OCI-LY3 (cell line): Measurements from ENCODE around the gene KCMF1.

ENCODE experiments used
- H2AFZ ChIP-seq: fragments of 200-600, 300-600 bp; shearing (Covaris generic); 2 replicates; pipeline ENCODE4 v1.6.0; 2014; ENCODE audit warnings: antibody characterized with exemption, low read depth, low read length
- H3K27ac ChIP-seq: fragments of 200-600, 300-600 bp; sonication (generic); 2 replicates; pipeline ENCODE4 v1.5.1; 2014; ENCODE audit warnings: mild to moderate bottlenecking, low read length, moderate library complexity, mixed read lengths
- H3K27me3 ChIP-seq: fragments of 200-600, 300-600 bp; sonication (generic); 2 replicates; pipeline ENCODE4 v1.6.1; 2014; ENCODE audit warnings: low read depth, low read length, mixed read lengths
- H3K36me3 ChIP-seq: fragments of 200-600, 300-600 bp; sonication (generic); replicated peaks from 2 replicates; pipeline ENCODE3; 2014; ENCODE audit warnings: low read depth, low read length, mixed read lengths
- H3K4me1 ChIP-seq: fragments of 300-600, 200-600 bp; sonication (generic); 2 replicates; pipeline ENCODE4 v1.6.1; 2014; ENCODE audit warnings: low read length, mixed read lengths
- H3K4me2 ChIP-seq: fragments of 200-600, 300-600 bp; sonication (generic); 2 replicates; pipeline ENCODE4 v1.6.1; 2014; ENCODE audit warnings: low read length, mixed read lengths
- H3K4me3 ChIP-seq: fragments of 300-600, 200-600 bp; sonication (generic); 2 replicates; pipeline ENCODE4 v1.5.1; 2014; ENCODE audit warnings: antibody characterized with exemption, mild to moderate bottlenecking, low read length, moderate library complexity
- H3K79me2 ChIP-seq: fragments of 300-600, 200-600 bp; shearing (Covaris generic); 2 replicates; pipeline ENCODE4 v1.6.1; 2014; ENCODE audit warnings: mild to moderate bottlenecking, low read length, mixed read lengths
- H3K9ac ChIP-seq: fragments of 300-600, 200-600 bp; shearing (Covaris generic); 2 replicates; pipeline ENCODE4 v1.6.0; 2014; ENCODE audit warnings: mild to moderate bottlenecking, low read length, moderate library complexity
- H3K9me3 ChIP-seq: fragments of 200-600, 300-600 bp; shearing (Covaris generic); 2 replicates; pipeline ENCODE4 v1.6.1; 2014; ENCODE audit warnings: low read length, mixed read lengths; ENCODE audit not compliant: insufficient read depth
- H4K20me1 ChIP-seq: fragments of 200-600, 300-600 bp; sonication (generic); 2 replicates; pipeline ENCODE4 v1.6.1; 2016; ENCODE audit warnings: low read length, mixed read lengths; ENCODE audit not compliant: insufficient read depth
- CTCF ChIP-seq: fragments of 200-600, 300-600 bp; sonication (generic); IDR thresholded peaks from 2 replicates; pipeline ENCODE4 v1.5.1; 2014; ENCODE audit warnings: antibody characterized with exemption, low read length, low read depth
- EZH2phosphoT487 ChIP-seq: fragments of 200-600 bp; shearing (Covaris generic); IDR thresholded peaks from 2 replicates; pipeline ENCODE4 v1.6.1; 2018; ENCODE audit warnings: antibody characterized with exemption, mixed run types, low read depth

KCMF1 gene

DNA sequence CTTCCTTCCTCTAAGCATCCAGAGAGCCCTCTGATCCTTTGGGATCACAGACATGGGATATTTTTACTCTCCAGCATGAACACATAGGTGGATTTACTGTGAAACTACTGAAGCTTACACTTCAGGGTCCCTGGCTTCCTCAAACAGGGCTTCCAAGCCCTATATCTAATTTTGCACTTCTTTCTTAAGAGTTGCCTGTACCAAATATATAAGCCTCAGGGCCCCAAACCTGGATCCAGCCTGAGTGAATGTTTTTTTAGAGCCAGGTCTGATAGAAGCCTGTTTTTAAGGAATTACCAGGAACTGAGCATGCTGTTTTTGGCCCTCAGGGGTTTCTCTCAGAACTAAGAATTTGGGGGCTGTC, 13.2 kb upstream of the KCMF1 start:
- no peaks in the 10 kb centered on the region for H3K27me3 ChIP-seq
- H3K36me3 ChIP-seq: peaks cover 8% of the 10 kb centered on the region
- H3K27ac ChIP-seq: peak overlapping the region; percentile 16; the same call in 1 of the 2 replicates
- no peaks in the 10 kb centered on the region for H4K20me1 ChIP-seq
- H3K9me3 ChIP-seq: no peaks in the 10 kb centered on the region
- H3K79me2 ChIP-seq: no peaks in the 10 kb centered on the region
- no peak overlapping the region for H3K9ac ChIP-seq
- TF ChIP-seq CTCF (no peak), EZH2phosphoT487 (no peak)
- no peak overlapping the region for H3K4me3 ChIP-seq
- no peak overlapping the region for H2AFZ ChIP-seq
- H3K4me1 ChIP-seq: peaks cover 30% of the 10 kb centered on the region
- H3K4me2 ChIP-seq: no peak overlapping the region

- Histone ChIP-seq H3K4me1 (peaks cover 32% of the 10 kb centered on the region), H3K36me3 (peaks cover 13% of the 10 kb centered on the region), H3K9ac (no peak overlapping the region), H3K4me3 (no peak overlapping the region), H2AFZ (no peak overlapping the region), H3K4me2 (no peak overlapping the region), H4K20me1 (no peaks in the 10 kb centered on the region), H3K9me3 (no peaks in the 10 kb centered on the region), H3K79me2 (no peaks in the 10 kb centered on the region), H3K27me3 (no peaks in the 10 kb centered on the region), H3K27ac (peak overlapping the region; percentile 16; the same call in 1 of the 2 replicates)
- TF ChIP-seq CTCF (no peak), EZH2phosphoT487 (no peak)
Measured at GRCh38 chr2:84958135-84959059, 12.6 kb upstream of the KCMF1 start.

DNA sequence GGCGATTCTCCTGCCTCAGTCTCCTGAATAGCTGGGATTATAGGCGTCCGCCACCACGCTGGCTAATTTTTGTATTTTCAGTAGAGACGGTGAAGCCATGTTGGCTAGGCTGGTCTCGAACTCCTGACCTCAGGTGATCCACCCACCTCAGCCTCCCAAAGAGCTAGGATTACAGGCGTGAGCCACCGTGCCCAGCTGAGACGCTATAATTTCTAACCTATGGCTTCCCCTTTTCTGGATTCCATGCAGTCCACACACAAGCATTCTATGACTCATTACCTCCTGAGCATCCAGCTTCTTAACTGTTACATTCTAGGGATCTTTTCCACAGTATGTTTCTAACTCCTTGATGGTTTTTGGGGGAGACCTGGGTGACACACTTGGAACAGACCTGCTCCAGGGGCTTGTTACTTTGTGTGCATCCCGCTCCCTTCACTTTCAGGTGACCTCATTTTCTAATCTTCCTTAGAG, 11.8 kb upstream of the KCMF1 start:
- no peak overlapping the region for H3K9ac ChIP-seq
- no peaks in the 10 kb centered on the region for H3K9me3 ChIP-seq
- H4K20me1 ChIP-seq: peaks cover 5% of the 10 kb centered on the region; the same call in 1 of the 2 replicates
- no peak overlapping the region for H3K27ac ChIP-seq
- H3K4me1 ChIP-seq: peaks cover 39% of the 10 kb centered on the region
- H2AFZ ChIP-seq: no peak overlapping the region
- no peak overlapping the region for H3K4me2 ChIP-seq
- TF ChIP-seq EZH2phosphoT487 (no peak), CTCF (no peak)
- 0 out of 2 replicates have a peak, but pooled peaks cover 4% of the 10 kb centered on the region for H3K79me2 ChIP-seq
- H3K36me3 ChIP-seq: peaks cover 16% of the 10 kb centered on the region
- H3K4me3 ChIP-seq: no peak overlapping the region
- no peaks in the 10 kb centered on the region for H3K27me3 ChIP-seq
